ENCODE results near the gene OAS1.

The OAS1 gene

DNA sequence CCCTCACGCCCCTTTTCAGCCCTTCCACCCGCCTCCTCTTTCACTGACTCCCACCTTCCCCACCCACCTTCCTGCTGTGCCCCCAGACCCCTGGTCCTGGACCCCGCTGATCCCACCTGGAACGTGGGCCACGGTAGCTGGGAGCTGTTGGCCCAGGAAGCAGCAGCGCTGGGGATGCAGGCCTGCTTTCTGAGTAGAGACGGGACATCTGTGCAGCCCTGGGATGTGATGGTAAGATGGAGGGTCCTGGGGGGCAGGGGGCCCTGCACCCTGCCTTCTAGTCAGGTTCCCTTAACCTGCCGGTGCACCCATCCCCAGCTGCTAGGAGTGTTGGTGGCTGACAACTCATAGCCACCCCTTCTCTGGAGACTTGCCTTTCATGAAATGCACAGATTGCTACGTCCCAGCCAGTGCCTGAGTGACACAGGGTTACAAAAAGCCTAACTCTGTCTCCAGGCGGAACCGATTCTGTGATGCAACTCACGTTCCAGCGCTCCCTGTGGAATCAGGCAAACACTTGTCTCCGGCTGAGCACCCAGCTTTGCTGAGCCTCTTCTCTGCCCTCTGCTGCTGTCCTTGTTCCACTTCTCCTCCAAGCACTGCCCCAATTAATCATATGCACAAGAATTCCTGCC is 56.6 kb downstream of the OAS1 start:
- H3K36me3 ChIP-seq (ENCODE audit: control insufficient read depth, low read length), result no peaks in the 10 kb centered on the region; the same call in 1 of the 2 replicates
- no peaks in the 10 kb centered on the region for H3K79me2 ChIP-seq (ENCODE audit: control insufficient read depth, low read length)
- peaks cover 6% of the 10 kb centered on the region; the same call in 1 of the 2 replicates for H3K9me3 ChIP-seq (ENCODE audit: control insufficient read depth, insufficient read depth, low read length)

DNA sequence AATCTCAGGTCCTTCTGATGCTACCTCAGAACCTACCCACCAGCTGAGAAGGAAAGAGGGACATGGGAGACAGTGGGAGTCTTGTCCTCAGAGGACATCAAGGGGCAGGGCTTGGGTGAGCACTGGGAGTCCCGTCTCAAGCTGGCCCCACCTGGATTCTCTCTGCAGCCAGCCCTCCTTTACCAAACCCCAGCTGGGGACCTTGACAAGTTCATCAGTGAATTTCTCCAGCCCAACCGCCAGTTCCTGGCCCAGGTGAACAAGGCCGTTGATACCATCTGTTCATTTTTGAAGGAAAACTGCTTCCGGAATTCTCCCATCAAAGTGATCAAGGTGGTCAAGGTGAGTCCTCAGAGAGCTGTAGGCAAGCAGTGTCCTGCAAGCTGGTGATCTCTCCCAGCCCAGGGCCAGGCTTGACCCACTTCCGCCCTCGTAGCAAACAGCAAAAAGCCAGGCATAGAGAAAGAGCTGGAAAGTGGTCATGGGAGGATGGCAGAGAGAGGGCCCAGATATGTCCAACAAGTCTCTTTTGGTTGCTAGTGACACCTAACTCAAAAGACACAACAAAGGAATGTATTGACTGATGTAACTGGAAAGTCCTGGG is 57.4 kb downstream of the OAS1 start:
- H3K27me3 ChIP-seq (ENCODE audit: control insufficient read depth, low read length), result no peaks in the 10 kb centered on the region
- H3K27ac ChIP-seq (ENCODE audit: low read depth, low read length), result no peak overlapping the region
- peaks cover 6% of the 10 kb centered on the region; the same call in 1 of the 2 replicates for H3K9me3 ChIP-seq (ENCODE audit: control insufficient read depth, insufficient read depth, low read length)
- H3K4me3 ChIP-seq (ENCODE audit: low read length), result no peak overlapping the region
- no peaks in the 10 kb centered on the region for H4K20me1 ChIP-seq (ENCODE audit: control insufficient read depth, insufficient read depth, low read depth, low read length)
- H3K36me3 ChIP-seq (ENCODE audit: control insufficient read depth, low read length), result no peaks in the 10 kb centered on the region; the same call in 1 of the 2 replicates
- H3K4me1 ChIP-seq (ENCODE audit: control insufficient read depth, low read length), result peaks cover 8% of the 10 kb centered on the region
- H3F3A ChIP-seq (ENCODE audit: control insufficient read depth, insufficient read depth), result no peaks in the 10 kb centered on the region
- H3K4me2 ChIP-seq (ENCODE audit: low read length), result no peak overlapping the region
- TF ChIP-seq, protein P1, sequence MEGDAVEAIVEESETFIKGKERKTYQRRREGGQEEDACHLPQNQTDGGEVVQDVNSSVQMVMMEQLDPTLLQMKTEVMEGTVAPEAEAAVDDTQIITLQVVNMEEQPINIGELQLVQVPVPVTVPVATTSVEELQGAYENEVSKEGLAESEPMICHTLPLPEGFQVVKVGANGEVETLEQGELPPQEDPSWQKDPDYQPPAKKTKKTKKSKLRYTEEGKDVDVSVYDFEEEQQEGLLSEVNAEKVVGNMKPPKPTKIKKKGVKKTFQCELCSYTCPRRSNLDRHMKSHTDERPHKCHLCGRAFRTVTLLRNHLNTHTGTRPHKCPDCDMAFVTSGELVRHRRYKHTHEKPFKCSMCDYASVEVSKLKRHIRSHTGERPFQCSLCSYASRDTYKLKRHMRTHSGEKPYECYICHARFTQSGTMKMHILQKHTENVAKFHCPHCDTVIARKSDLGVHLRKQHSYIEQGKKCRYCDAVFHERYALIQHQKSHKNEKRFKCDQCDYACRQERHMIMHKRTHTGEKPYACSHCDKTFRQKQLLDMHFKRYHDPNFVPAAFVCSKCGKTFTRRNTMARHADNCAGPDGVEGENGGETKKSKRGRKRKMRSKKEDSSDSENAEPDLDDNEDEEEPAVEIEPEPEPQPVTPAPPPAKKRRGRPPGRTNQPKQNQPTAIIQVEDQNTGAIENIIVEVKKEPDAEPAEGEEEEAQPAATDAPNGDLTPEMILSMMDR (IDR thresholded peaks at IDR 0.05; ENCODE audit: low read depth, low read length, poor library complexity, severe bottlenecking), result no peak
- TF ChIP-seq EZH2phosphoT487 (IDR thresholded peaks at IDR 0.05; ENCODE audit: borderline replicate concordance, low read length), result no peak
- no peaks in the 10 kb centered on the region for H3K79me2 ChIP-seq (ENCODE audit: control insufficient read depth, low read length)
- H3K9me2 ChIP-seq (replicated peaks; ENCODE audit: control insufficient read depth, low read length), result no peaks in the 10 kb centered on the region

More for the DNA sequence above, 56.6 kb downstream of the OAS1 start:
- Histone ChIP-seq H4K20me1 (ENCODE audit: control insufficient read depth, insufficient read depth, low read depth, low read length) (no peaks in the 10 kb centered on the region), H3K27me3 (ENCODE audit: control insufficient read depth, low read length) (no peaks in the 10 kb centered on the region), H3F3A (ENCODE audit: control insufficient read depth, insufficient read depth) (no peaks in the 10 kb centered on the region), H3K27ac (ENCODE audit: low read depth, low read length) (no peak overlapping the region), H3K9me2 (replicated peaks; ENCODE audit: control insufficient read depth, low read length) (no peaks in the 10 kb centered on the region), H3K4me2 (ENCODE audit: low read length) (no peak overlapping the region), H3K4me1 (ENCODE audit: control insufficient read depth, low read length) (peaks cover 8% of the 10 kb centered on the region), H3K4me3 (ENCODE audit: low read length) (no peak overlapping the region)
- no peak for TF ChIP-seq EZH2phosphoT487 (IDR thresholded peaks at IDR 0.05; ENCODE audit: borderline replicate concordance, low read length)
- TF ChIP-seq, protein P1 (IDR thresholded peaks at IDR 0.05; ENCODE audit: low read depth, low read length, poor library complexity, severe bottlenecking), result no peak

DNA sequence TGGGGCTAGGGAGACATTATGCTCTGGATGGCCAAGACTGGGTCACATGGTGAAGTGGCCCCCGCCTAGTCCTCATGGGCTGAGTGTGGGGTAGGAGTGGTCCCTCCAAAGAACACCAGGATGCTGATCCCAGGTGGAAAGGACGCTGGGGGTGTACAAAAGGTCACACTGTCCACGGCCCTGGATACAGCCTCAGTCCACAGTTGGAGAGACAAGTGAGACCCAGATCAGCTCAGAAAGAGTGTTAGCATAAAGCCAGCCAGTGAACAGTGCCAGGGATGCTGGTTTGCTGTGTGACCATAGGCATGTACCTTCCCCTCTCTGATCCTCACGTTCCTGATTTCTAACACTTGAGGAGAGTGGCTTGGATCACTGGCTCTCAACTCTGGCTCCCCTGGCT is 58.2 kb downstream of the OAS1 start:
- H3K9me2 ChIP-seq (replicated peaks; ENCODE audit: control insufficient read depth, low read length), result no peaks in the 10 kb centered on the region
- H4K20me1 ChIP-seq (ENCODE audit: control insufficient read depth, insufficient read depth, low read depth, low read length), result no peaks in the 10 kb centered on the region
- H3K36me3 ChIP-seq (ENCODE audit: control insufficient read depth, low read length), result no peaks in the 10 kb centered on the region; the same call in 1 of the 2 replicates
- peaks cover 6% of the 10 kb centered on the region; the same call in 1 of the 2 replicates for H3K9me3 ChIP-seq (ENCODE audit: control insufficient read depth, insufficient read depth, low read length)
- TF ChIP-seq, protein P1 (IDR thresholded peaks at IDR 0.05; ENCODE audit: low read depth, low read length, poor library complexity, severe bottlenecking), result no peak
- no peak for TF ChIP-seq EZH2phosphoT487 (IDR thresholded peaks at IDR 0.05; ENCODE audit: borderline replicate concordance, low read length)
- no peaks in the 10 kb centered on the region for H3F3A ChIP-seq (ENCODE audit: control insufficient read depth, insufficient read depth)
- H3K4me2 ChIP-seq (ENCODE audit: low read length), result no peak overlapping the region
- peaks cover 8% of the 10 kb centered on the region for H3K4me1 ChIP-seq (ENCODE audit: control insufficient read depth, low read length)
- no peaks in the 10 kb centered on the region for H3K27me3 ChIP-seq (ENCODE audit: control insufficient read depth, low read length)
- H3K79me2 ChIP-seq (ENCODE audit: control insufficient read depth, low read length), result no peaks in the 10 kb centered on the region
- H3K4me3 ChIP-seq (ENCODE audit: low read length), result no peak overlapping the region
- H3K27ac ChIP-seq (ENCODE audit: low read depth, low read length), result no peak overlapping the region

Data from DOHH2 (cell line).